HCT116 (cell line): ENCODE measurements around the gene CIZ1. TPM values are rescaled to one million over a fixed set of nuclear protein-coding genes. Genes with fewer than 3 reads are reported as not detected.

Experiments
- ATAC-seq: fragments of 200-7000 bp; cut with Tn5 transposase; 2 replicates; pipeline ENCODE4 v1.9.1; 2020; ENCODE audit warnings: mild to moderate bottlenecking, moderate library complexity
- BruUV-seq: library from RNA; stranded (reverse); fragments of 400-500 nt; replicated peaks from 2 replicates; lab custom pipeline; 2021; lab: Mats Ljungman, UMichigan
- CTCF ChIA-PET: fragments of 300-600 bp; sonication (Branson Sonifier 250); formaldehyde crosslinking; loops from one replicate; lab custom pipeline; 2021; ENCODE audit warnings: antibody characterized with exemption; lab: Charles Lee
- POLR2A ChIA-PET: fragments of 300-600, 350-600 bp; sonication (Branson Sonifier 250); formaldehyde crosslinking; loops from one replicate; lab custom pipeline; 2021; ENCODE audit warnings: antibody characterized with exemption; lab: Charles Lee
- RAD21 ChIA-PET, 2 experiments: fragments of 300-600 bp; sonication (Branson Sonifier 250); formaldehyde crosslinking; loops; one replicate each; lab custom pipeline; 2023; ENCODE audit warnings: low total read pairs in 2 of 2; ENCODE audit not compliant: uncharacterized antibody in 2 of 2, unreplicated experiment in 2 of 2, low non-redundant PET in 1 of 2; lab: Charles Lee
- DNase-seq: peaks from one replicate; pipeline ENCODE4 v3.0.0-alpha.2; 2010; ENCODE audit warnings: low read depth, low spot score
- H2AFZ ChIP-seq: fragments of 200-600 bp; shearing (Covaris generic), sonication (generic); 2 replicates; pipeline ENCODE4 v1.6.1; 2017; ENCODE audit warnings: low read depth, mixed run types, mixed read lengths, antibody characterized with exemption, low read length; ENCODE audit not compliant: poor library complexity, severe bottlenecking
- H3K27ac ChIP-seq: 2 replicates; pipeline ENCODE4 v1.5.1; 2012; ENCODE audit warnings: low read depth, low read length
- H3K27me3 ChIP-seq: fragments of 200-600 bp; sonication (generic); 2 replicates; pipeline ENCODE4 v1.6.1; 2016; ENCODE audit warnings: mixed run types, low read length, mixed read lengths; ENCODE audit not compliant: insufficient read depth
- H3K36me3 ChIP-seq, 2 experiments: fragments of 200-500 bp in 1 of 2; fragments of 200-600 bp in 1 of 2; sonication (Bioruptor generic) in 1 of 2; sonication (generic) in 1 of 2; 2 replicates each; pipeline versions ENCODE4 v1.5.1 to v1.6.1; 2014 to 2016; ENCODE audit warnings: low read length in 2 of 2, inconsistent platforms in 1 of 2, mixed read lengths in 1 of 2, mixed run types in 1 of 2; ENCODE audit not compliant: insufficient read depth in 2 of 2, control insufficient read depth in 1 of 2
- H3K4me1 ChIP-seq, 2 experiments: fragments of 200-600 bp in 1 of 2; sonication (generic) in 1 of 2; 2 replicates each; pipeline versions ENCODE4 v1.5.1 to v1.6.1; 2012 to 2017; ENCODE audit warnings: low read length in 2 of 2, inconsistent platforms in 1 of 2, mild to moderate bottlenecking in 1 of 2, mixed read lengths in 1 of 2, mixed run types in 1 of 2, moderate library complexity in 1 of 2; ENCODE audit not compliant: insufficient read depth in 2 of 2, control insufficient read depth in 1 of 2
- H3K4me2 ChIP-seq: fragments of 200-600 bp; sonication (generic); 2 replicates; pipeline ENCODE4 v1.6.1; 2017; ENCODE audit warnings: mixed run types, low read length, mixed read lengths
- H3K4me3 ChIP-seq, 2 experiments: fragments of 200-600 bp in 1 of 2; sonication (generic) in 1 of 2; replicated peaks in 1 of 2; 2 replicates each; pipeline ENCODE4 v1.5.1; 2011 to 2016; ENCODE audit warnings: low read length in 2 of 2, control low read depth in 1 of 2, low read depth in 1 of 2, mild to moderate bottlenecking in 1 of 2, mixed read lengths in 1 of 2, mixed run types in 1 of 2
- H3K79me2 ChIP-seq: fragments of 200-600 bp; sonication (generic); 2 replicates; pipeline ENCODE4 v1.6.1; 2017; ENCODE audit warnings: mild to moderate bottlenecking, mixed run types, low read length, moderate library complexity, mixed read lengths; ENCODE audit not compliant: insufficient read depth
- H3K9ac ChIP-seq: fragments of 200-600 bp; sonication (generic); 2 replicates; pipeline ENCODE4 v1.6.1; 2016; ENCODE audit warnings: low read length, mixed read lengths
- H3K9me2 ChIP-seq: fragments of 200-600 bp; sonication (generic), shearing (Covaris generic); 2 replicates; pipeline ENCODE4 v1.6.1; 2017; ENCODE audit warnings: mixed run types, mild to moderate bottlenecking, moderate library complexity; ENCODE audit not compliant: insufficient read depth
- H3K9me3 ChIP-seq, 2 experiments: fragments of 200-500 bp in 1 of 2; fragments of 200-600 bp in 1 of 2; sonication (Bioruptor generic) in 1 of 2; sonication (generic) in 1 of 2; 2 replicates each; pipeline ENCODE4 v1.6.1; 2014 to 2017; ENCODE audit warnings: low read length in 2 of 2, mixed read lengths in 2 of 2, inconsistent platforms in 1 of 2, low read depth in 1 of 2, mild to moderate bottlenecking in 1 of 2, mixed run types in 1 of 2, moderate library complexity in 1 of 2; ENCODE audit not compliant: control insufficient read depth in 1 of 2, insufficient read depth in 1 of 2
- H4K20me1 ChIP-seq: fragments of 200-600 bp; sonication (generic), shearing (Covaris generic); 2 replicates; pipeline ENCODE4 v1.6.1; 2017; ENCODE audit warnings: mixed run types, mild to moderate bottlenecking, moderate library complexity; ENCODE audit not compliant: insufficient read depth
- CEBPB ChIP-seq: IDR thresholded peaks from 2 replicates; pipeline ENCODE4 v1.6.1; 2012; ENCODE audit warnings: low read depth
- EZH2 ChIP-seq: fragments of 200-600 bp; sonication (generic); IDR thresholded peaks from 2 replicates; pipeline ENCODE4 v1.6.1; 2017; ENCODE audit warnings: antibody characterized with exemption, mixed run types
- FOSL1 ChIP-seq: IDR thresholded peaks from 2 replicates; pipeline ENCODE4 v1.6.1; 2012; ENCODE audit warnings: low read depth
- JUND ChIP-seq: IDR thresholded peaks from 2 replicates; pipeline ENCODE4 v1.6.1; 2012
- SRF ChIP-seq: IDR thresholded peaks from 2 replicates; pipeline ENCODE4 v1.6.1; 2012; ENCODE audit warnings: low read depth
- YY1 ChIP-seq: IDR thresholded peaks from 2 replicates; pipeline ENCODE4 v1.6.1; 2011; ENCODE audit warnings: low read length, low read depth, moderate library complexity, mild to moderate bottlenecking; ENCODE audit not compliant: insufficient replicate concordance; ENCODE audit errors: extremely low read depth
- ZNF274 ChIP-seq: fragments of 200-500 bp; sonication (Bioruptor generic); IDR thresholded peaks from 2 replicates; pipeline ENCODE4 v1.6.1; 2014; ENCODE audit warnings: mild to moderate bottlenecking, low read depth, low read length, inconsistent platforms
- intact Hi-C: fragments of 100-400 bp; cut with micrococcal nuclease; formaldehyde crosslinking; loops from 2 replicates; pipeline ENCODE4 v1.10.0; 2022
- total RNA-seq: library from RNA; stranded (reverse); gene quantifications from one replicate; pipeline ENCODE4 v1.2.1, GENCODE V29; 2021; ENCODE audit not compliant: unreplicated experiment
- TF ChIP-seq, protein P1 (sequence below): IDR thresholded peaks from 2 replicates; pipeline ENCODE4 v1.6.1; 2012; ENCODE audit warnings: low read depth
- TF ChIP-seq, protein P2 (sequence below), 3 experiments: fragments of 200-600 bp in 1 of 3; sonication (generic) in 1 of 3; IDR thresholded peaks in 2 of 3; conservative IDR thresholded peaks in 1 of 3; 2 replicates each; pipeline ENCODE4 v1.5.1; 2012 to 2017; ENCODE audit warnings: low read depth in 2 of 3, low read length in 2 of 3, antibody characterized with exemption in 1 of 3, borderline replicate concordance in 1 of 3, control low read depth in 1 of 3, mild to moderate bottlenecking in 1 of 3, mixed read lengths in 1 of 3, mixed run types in 1 of 3, moderate library complexity in 1 of 3; ENCODE audit not compliant: insufficient read depth in 1 of 3
- TF ChIP-seq, protein P3 (sequence below): IDR thresholded peaks from 2 replicates; pipeline ENCODE4 v1.6.1; 2012

The CIZ1 gene
- total RNA-seq, 1 experiment from 2014 or later = 144 TPM

DNA sequence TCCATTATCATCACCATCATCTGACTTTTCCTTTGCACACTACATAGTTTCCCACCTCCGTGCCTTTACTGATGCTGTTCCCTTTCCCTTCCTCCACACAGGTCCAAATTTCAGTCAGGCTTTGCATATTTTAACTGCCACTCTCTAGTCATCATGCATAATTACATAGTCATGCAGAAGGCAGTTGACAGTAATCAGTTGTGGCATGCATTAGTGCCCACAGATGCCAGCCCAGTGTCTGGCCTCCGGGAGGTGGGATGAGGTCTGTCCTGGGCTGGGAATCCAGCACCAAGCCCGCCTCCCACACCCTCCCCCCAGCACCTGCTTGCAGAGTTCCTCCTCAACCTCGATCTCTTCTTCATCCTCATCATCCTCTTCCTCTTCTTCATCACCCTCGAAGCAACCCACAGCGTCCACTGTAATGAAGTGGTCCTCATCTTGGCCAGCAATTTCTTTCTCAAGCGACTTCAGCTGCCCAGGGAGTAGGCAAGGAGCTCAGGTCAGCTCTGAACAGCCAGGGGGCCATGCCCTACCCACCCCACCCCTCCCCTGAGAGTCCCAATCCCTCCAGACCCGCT lies 22.6 kb downstream of the CIZ1 start:
- H3K36me3 ChIP-seq = peaks cover 16 to 25% of the 10 kb centered on the region in 2 experiments; a peak in 3 of 4 replicates
- intact Hi-C loops = no loop called here
- no peak for ATAC-seq
- H3K9ac ChIP-seq = no peak overlapping the region
- POLR2A ChIA-PET = no interaction called here
- H2AFZ ChIP-seq = no peak overlapping the region
- no peaks in the 10 kb centered on the region for H3K79me2 ChIP-seq
- no peaks in the 10 kb centered on the region; a peak in 1 of 4 replicates for H3K4me1 ChIP-seq
- no peaks in the 10 kb centered on the region for H4K20me1 ChIP-seq
- H3K27ac ChIP-seq = no peak overlapping the region
- no peak overlapping the region for H3K4me3 ChIP-seq
- TF ChIP-seq, protein P1, sequence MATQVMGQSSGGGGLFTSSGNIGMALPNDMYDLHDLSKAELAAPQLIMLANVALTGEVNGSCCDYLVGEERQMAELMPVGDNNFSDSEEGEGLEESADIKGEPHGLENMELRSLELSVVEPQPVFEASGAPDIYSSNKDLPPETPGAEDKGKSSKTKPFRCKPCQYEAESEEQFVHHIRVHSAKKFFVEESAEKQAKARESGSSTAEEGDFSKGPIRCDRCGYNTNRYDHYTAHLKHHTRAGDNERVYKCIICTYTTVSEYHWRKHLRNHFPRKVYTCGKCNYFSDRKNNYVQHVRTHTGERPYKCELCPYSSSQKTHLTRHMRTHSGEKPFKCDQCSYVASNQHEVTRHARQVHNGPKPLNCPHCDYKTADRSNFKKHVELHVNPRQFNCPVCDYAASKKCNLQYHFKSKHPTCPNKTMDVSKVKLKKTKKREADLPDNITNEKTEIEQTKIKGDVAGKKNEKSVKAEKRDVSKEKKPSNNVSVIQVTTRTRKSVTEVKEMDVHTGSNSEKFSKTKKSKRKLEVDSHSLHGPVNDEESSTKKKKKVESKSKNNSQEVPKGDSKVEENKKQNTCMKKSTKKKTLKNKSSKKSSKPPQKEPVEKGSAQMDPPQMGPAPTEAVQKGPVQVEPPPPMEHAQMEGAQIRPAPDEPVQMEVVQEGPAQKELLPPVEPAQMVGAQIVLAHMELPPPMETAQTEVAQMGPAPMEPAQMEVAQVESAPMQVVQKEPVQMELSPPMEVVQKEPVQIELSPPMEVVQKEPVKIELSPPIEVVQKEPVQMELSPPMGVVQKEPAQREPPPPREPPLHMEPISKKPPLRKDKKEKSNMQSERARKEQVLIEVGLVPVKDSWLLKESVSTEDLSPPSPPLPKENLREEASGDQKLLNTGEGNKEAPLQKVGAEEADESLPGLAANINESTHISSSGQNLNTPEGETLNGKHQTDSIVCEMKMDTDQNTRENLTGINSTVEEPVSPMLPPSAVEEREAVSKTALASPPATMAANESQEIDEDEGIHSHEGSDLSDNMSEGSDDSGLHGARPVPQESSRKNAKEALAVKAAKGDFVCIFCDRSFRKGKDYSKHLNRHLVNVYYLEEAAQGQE = no peak
- TF ChIP-seq SRF (no peak), EZH2 (no peak), YY1 (no peak), JUND (no peak), ZNF274 (no peak), CEBPB (no peak), FOSL1 (no peak)
- TF ChIP-seq, protein P2, sequence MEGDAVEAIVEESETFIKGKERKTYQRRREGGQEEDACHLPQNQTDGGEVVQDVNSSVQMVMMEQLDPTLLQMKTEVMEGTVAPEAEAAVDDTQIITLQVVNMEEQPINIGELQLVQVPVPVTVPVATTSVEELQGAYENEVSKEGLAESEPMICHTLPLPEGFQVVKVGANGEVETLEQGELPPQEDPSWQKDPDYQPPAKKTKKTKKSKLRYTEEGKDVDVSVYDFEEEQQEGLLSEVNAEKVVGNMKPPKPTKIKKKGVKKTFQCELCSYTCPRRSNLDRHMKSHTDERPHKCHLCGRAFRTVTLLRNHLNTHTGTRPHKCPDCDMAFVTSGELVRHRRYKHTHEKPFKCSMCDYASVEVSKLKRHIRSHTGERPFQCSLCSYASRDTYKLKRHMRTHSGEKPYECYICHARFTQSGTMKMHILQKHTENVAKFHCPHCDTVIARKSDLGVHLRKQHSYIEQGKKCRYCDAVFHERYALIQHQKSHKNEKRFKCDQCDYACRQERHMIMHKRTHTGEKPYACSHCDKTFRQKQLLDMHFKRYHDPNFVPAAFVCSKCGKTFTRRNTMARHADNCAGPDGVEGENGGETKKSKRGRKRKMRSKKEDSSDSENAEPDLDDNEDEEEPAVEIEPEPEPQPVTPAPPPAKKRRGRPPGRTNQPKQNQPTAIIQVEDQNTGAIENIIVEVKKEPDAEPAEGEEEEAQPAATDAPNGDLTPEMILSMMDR (IDR thresholded peaks at IDR 0.05 in 2 of 3, conservative IDR thresholded peaks at IDR 0.05 in 1 of 3; ENCODE audit: borderline replicate concordance in 1 of 3, insufficient read depth in 1 of 3, low read depth in 2 of 3, low read length in 2 of 3) = no peak
- TF ChIP-seq, protein P3, sequence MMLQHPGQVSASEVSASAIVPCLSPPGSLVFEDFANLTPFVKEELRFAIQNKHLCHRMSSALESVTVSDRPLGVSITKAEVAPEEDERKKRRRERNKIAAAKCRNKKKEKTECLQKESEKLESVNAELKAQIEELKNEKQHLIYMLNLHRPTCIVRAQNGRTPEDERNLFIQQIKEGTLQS = no peak
- TF ChIP-seq, all 23 proteins: peak for 0
- ChIA-PET RAD21 (no interaction called here), CTCF (interaction anchor here (0.6 kb wide), 1 partner anchor 25 kb away, joined by 3 read pairs; no protein-coding TSS in a partner anchor)
- no peaks in the 10 kb centered on the region for H3K9me2 ChIP-seq
- no peak overlapping the region for H3K4me2 ChIP-seq
- DNase-seq = no peak
- BruUV-seq = TSS peak; percentile 33
- no peaks in the 10 kb centered on the region for H3K9me3 ChIP-seq
- H3K27me3 ChIP-seq = no peaks in the 10 kb centered on the region
